CD4-positive, alpha-beta memory T cell (primary cell): ENCODE measurements around the gene PLXNA4. TPM values are rescaled to one million over a fixed set of nuclear protein-coding genes. Genes with fewer than 3 reads are reported as not detected.

Source experiments
- CTCF ChIA-PET: fragments of 350-600 bp; sonication (Branson Sonifier 250); formaldehyde crosslinking; loops from one replicate; lab custom pipeline; 2021; ENCODE audit warnings: inconsistent platforms; ENCODE audit not compliant: partially characterized antibody; lab: Charles Lee
- POLR2A ChIA-PET: fragments of 350-600 bp; sonication (Branson Sonifier 250); formaldehyde crosslinking; loops from one replicate; lab custom pipeline; 2021; ENCODE audit not compliant: partially characterized antibody; lab: Charles Lee
- DNase-seq, 5 donors: peaks; one replicate each; pipeline versions ENCODE4 v3.0.0 to v3.0.0-alpha.2; 2020 to 2022; ENCODE audit warnings: mixed read lengths in 1 of 5
- H3K27ac ChIP-seq: one replicate; pipeline ENCODE4 v1.7.0; 2013; ENCODE audit warnings: low read depth, low read length
- H3K27me3 ChIP-seq: 2 replicates; pipeline ENCODE4 v1.7.0; 2013; ENCODE audit warnings: mild to moderate bottlenecking, low read length, moderate library complexity; ENCODE audit not compliant: insufficient read depth
- H3K36me3 ChIP-seq: 2 replicates; pipeline ENCODE4 v1.7.0; 2013; ENCODE audit warnings: mild to moderate bottlenecking, low read length, moderate library complexity; ENCODE audit not compliant: insufficient read depth
- H3K4me1 ChIP-seq: 2 replicates; pipeline ENCODE4 v1.7.0; 2013; ENCODE audit warnings: mild to moderate bottlenecking, low read length, moderate library complexity; ENCODE audit not compliant: insufficient read depth
- H3K4me3 ChIP-seq, 2 donors: one replicate each; pipeline ENCODE4 v1.7.0; 2013; ENCODE audit warnings: low read length in 2 of 2, mild to moderate bottlenecking in 1 of 2
- H3K9me3 ChIP-seq, 2 donors: one replicate each; pipeline ENCODE4 v1.7.0; 2013; ENCODE audit warnings: low read length in 2 of 2, control low read depth in 1 of 2; ENCODE audit not compliant: control insufficient read depth in 1 of 2
- H3K27ac Mint-ChIP-seq, 7 donors: one replicate each; pipeline ENCODE4 v1.8.0; 2020 to 2021; ENCODE audit warnings: mixed read lengths in 7 of 7, mild to moderate bottlenecking in 6 of 7, inconsistent platforms in 3 of 7, moderate library complexity in 3 of 7
- H3K27me3 Mint-ChIP-seq, 2 donors: one replicate each; pipeline ENCODE4 v1.8.0; 2020 to 2021; ENCODE audit warnings: mixed read lengths in 2 of 2
- H3K36me3 Mint-ChIP-seq, 2 donors: one replicate each; pipeline ENCODE4 v1.8.0; 2020 to 2021; ENCODE audit warnings: mixed read lengths in 2 of 2, inconsistent platforms in 1 of 2, mild to moderate bottlenecking in 1 of 2
- H3K4me1 Mint-ChIP-seq, 4 donors: one replicate each; pipeline ENCODE4 v1.8.0; 2020 to 2021; ENCODE audit warnings: mixed read lengths in 4 of 4, mild to moderate bottlenecking in 1 of 4
- H3K4me3 Mint-ChIP-seq, 8 donors: one replicate each; pipeline ENCODE4 v1.8.0; 2020 to 2021; ENCODE audit warnings: mixed read lengths in 8 of 8, mild to moderate bottlenecking in 7 of 8, moderate library complexity in 6 of 8, inconsistent platforms in 3 of 8
- H3K9me3 Mint-ChIP-seq, 8 donors: one replicate each; pipeline ENCODE4 v1.8.0; 2020 to 2021; ENCODE audit warnings: mixed read lengths in 8 of 8, mild to moderate bottlenecking in 5 of 8, inconsistent platforms in 3 of 8, moderate library complexity in 1 of 8
- intact Hi-C: fragments of 100-400 bp; cut with micrococcal nuclease; formaldehyde crosslinking; loops from one replicate; pipeline ENCODE4 v1.15.1; 2023
- polyA plus RNA-seq, 2 donors: library from polyadenylated mRNA; unstranded; fragments of 300-500 nt; fragmentation: Illumina TruSeq; gene quantifications; one replicate each; pipeline ENCODE4 v1.2.3, GENCODE V29; 2021
- total RNA-seq, 2 experiments: library from RNA; stranded (reverse); gene quantifications; one replicate each; pipeline ENCODE4 v1.2.3, GENCODE V29; 2021

Gene PLXNA4
- total and polyA plus RNA-seq, 4 experiments from 2014 or later: 0.06 to 0.94 (median 0.58) TPM

GRCh38 chr7:132565885-132566284 is 10.4 kb downstream of the PLXNA4 start:
- H3K4me1 Mint-ChIP-seq: no peaks in the 10 kb centered on the region
- Histone ChIP-seq H3K27me3 (peaks cover 6% of the 10 kb centered on the region), H3K36me3 (no peaks in the 10 kb centered on the region), H3K4me1 (no peaks in the 10 kb centered on the region), H3K4me3 (no peak overlapping the region), H3K27ac (no peak overlapping the region), H3K9me3 (no peaks in the 10 kb centered on the region)
- H3K27me3 Mint-ChIP-seq: peaks cover 20 to 45% of the 10 kb centered on the region in 2 donors
- H3K27ac Mint-ChIP-seq: no peak overlapping the region
- H3K9me3 Mint-ChIP-seq: peaks cover 0 to 2% (median 0%) of the 10 kb centered on the region in 8 donors
- ChIA-PET POLR2A (no interaction called here), CTCF (interaction anchor here (2.1 kb wide), 1 partner anchor 13 kb away, joined by 6 read pairs; no protein-coding TSS in a partner anchor)
- H3K36me3 Mint-ChIP-seq: no peaks in the 10 kb centered on the region
- no peak overlapping the region for H3K4me3 Mint-ChIP-seq
- no peak for DNase-seq
- intact Hi-C loops: no loop called here

GRCh38 chr7:132565441-132565840 is 10.8 kb downstream of the PLXNA4 start:
- H3K4me1 Mint-ChIP-seq: no peaks in the 10 kb centered on the region
- POLR2A ChIA-PET: no interaction called here
- H3K27ac ChIP-seq: no peak overlapping the region
- peaks cover 0 to 2% (median 0%) of the 10 kb centered on the region in 8 donors for H3K9me3 Mint-ChIP-seq
- H3K9me3 ChIP-seq: no peaks in the 10 kb centered on the region
- H3K27me3 ChIP-seq: peaks cover 6% of the 10 kb centered on the region
- CTCF ChIA-PET: interaction anchor here (2.1 kb wide), 1 partner anchor 14 kb away, joined by 6 read pairs; no protein-coding TSS in a partner anchor
- H3K4me3 Mint-ChIP-seq: no peak overlapping the region
- H3K4me3 ChIP-seq: no peak overlapping the region
- intact Hi-C loops: no loop called here
- no peaks in the 10 kb centered on the region for H3K36me3 Mint-ChIP-seq
- H3K36me3 ChIP-seq: no peaks in the 10 kb centered on the region
- no peak for DNase-seq
- peaks cover 19 to 40% of the 10 kb centered on the region in 2 donors for H3K27me3 Mint-ChIP-seq
- H3K4me1 ChIP-seq: no peaks in the 10 kb centered on the region
- no peak overlapping the region for H3K27ac Mint-ChIP-seq

- intact Hi-C loops: no loop called here
- Histone ChIP-seq H3K27ac (no peak overlapping the region), H3K36me3 (no peaks in the 10 kb centered on the region), H3K9me3 (no peaks in the 10 kb centered on the region), H3K4me3 (no peak overlapping the region), H3K27me3 (peaks cover 6% of the 10 kb centered on the region), H3K4me1 (no peaks in the 10 kb centered on the region)
- ChIA-PET POLR2A (no interaction called here), CTCF (interaction anchor here (2.1 kb wide), 1 partner anchor 14 kb away, joined by 6 read pairs; no protein-coding TSS in a partner anchor)
- no peak overlapping the region for H3K27ac Mint-ChIP-seq
- no peak for DNase-seq
- H3K36me3 Mint-ChIP-seq: no peaks in the 10 kb centered on the region
- H3K4me1 Mint-ChIP-seq: no peaks in the 10 kb centered on the region
- peaks cover 19 to 36% of the 10 kb centered on the region in 2 donors for H3K27me3 Mint-ChIP-seq
- H3K4me3 Mint-ChIP-seq: no peak overlapping the region
- H3K9me3 Mint-ChIP-seq: peaks cover 0 to 2% (median 0%) of the 10 kb centered on the region in 8 donors
These were observed 11.4 kb downstream of the PLXNA4 start for GRCh38 chr7:132564849-132565248.

DNA sequence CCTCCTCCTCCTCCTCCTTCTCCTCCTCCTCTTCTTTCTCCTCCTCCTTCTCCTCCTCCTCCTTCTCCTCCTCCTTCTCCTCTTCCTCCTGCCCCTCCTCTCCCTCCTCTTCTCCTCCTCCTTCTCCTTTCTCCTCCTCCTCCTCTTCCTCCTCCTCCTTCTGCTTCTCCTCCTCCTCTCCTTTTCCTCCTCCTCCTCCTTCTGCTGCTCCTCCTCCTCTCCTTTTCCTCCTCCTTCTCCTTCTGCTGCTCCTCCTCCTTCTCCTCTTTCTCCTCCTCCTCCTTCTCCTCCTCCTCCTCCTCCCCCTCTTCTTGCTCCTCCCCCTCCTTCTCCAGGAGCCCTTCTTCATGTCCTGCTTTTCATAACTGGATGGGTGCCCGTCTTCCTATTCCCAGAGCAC is 12.2 kb downstream of the PLXNA4 start:
- Histone ChIP-seq H3K9me3 (no peaks in the 10 kb centered on the region), H3K27me3 (peaks cover 6% of the 10 kb centered on the region), H3K36me3 (no peaks in the 10 kb centered on the region), H3K27ac (no peak overlapping the region), H3K4me1 (no peaks in the 10 kb centered on the region), H3K4me3 (no peak overlapping the region)
- intact Hi-C loops: no loop called here
- Mint-ChIP-seq H3K9me3 (peaks cover 0 to 2% (median 0%) of the 10 kb centered on the region in 8 donors), H3K4me3 (no peak overlapping the region), H3K4me1 (no peaks in the 10 kb centered on the region), H3K27ac (no peak overlapping the region), H3K36me3 (no peaks in the 10 kb centered on the region), H3K27me3 (peaks cover 19 to 34% of the 10 kb centered on the region in 2 donors)
- CTCF ChIA-PET: interaction anchor here (2.1 kb wide), 1 partner anchor 15 kb away, joined by 6 read pairs; no protein-coding TSS in a partner anchor
- POLR2A ChIA-PET: no interaction called here
- DNase-seq: no peak

DNA sequence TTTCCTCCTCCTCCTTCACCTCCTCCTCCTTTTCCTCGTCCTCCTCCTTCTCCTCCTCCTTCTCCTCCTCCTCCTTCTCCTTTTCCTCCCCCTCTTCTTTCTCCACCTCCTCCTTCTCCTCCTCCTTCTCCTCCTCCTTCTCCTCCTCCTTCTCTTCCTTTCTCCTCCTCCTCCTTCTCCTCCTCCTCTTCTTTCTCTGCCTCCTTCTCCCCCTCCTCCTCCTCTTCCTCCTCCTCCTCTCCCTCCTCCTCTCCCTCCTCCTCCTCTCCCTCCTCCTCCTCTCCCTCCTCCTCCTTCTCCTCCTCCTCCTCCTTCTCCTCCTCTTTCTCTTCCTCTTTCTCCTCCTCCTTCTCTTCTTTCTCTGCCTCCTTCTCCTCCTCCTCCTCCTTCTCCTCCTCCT is 13.6 kb downstream of the PLXNA4 start:
- H3K4me1 ChIP-seq: no peaks in the 10 kb centered on the region
- H3K9me3 Mint-ChIP-seq: peaks cover 0 to 2% (median 0%) of the 10 kb centered on the region in 8 donors
- H3K4me3 Mint-ChIP-seq: no peak overlapping the region
- peaks cover 1% of the 10 kb centered on the region for H3K27me3 ChIP-seq
- intact Hi-C loops: no loop called here
- ChIA-PET CTCF (no interaction called here), POLR2A (no interaction called here)
- DNase-seq: no peak
- no peaks in the 10 kb centered on the region for H3K36me3 Mint-ChIP-seq
- no peaks in the 10 kb centered on the region for H3K9me3 ChIP-seq
- no peak overlapping the region for H3K27ac ChIP-seq
- no peaks in the 10 kb centered on the region for H3K36me3 ChIP-seq
- no peak overlapping the region for H3K27ac Mint-ChIP-seq
- H3K4me3 ChIP-seq: no peak overlapping the region
- H3K27me3 Mint-ChIP-seq: peaks cover 16 to 27% of the 10 kb centered on the region in 2 donors
- peaks cover 0 to 1% (median 0%) of the 10 kb centered on the region in 4 donors for H3K4me1 Mint-ChIP-seq

DNA sequence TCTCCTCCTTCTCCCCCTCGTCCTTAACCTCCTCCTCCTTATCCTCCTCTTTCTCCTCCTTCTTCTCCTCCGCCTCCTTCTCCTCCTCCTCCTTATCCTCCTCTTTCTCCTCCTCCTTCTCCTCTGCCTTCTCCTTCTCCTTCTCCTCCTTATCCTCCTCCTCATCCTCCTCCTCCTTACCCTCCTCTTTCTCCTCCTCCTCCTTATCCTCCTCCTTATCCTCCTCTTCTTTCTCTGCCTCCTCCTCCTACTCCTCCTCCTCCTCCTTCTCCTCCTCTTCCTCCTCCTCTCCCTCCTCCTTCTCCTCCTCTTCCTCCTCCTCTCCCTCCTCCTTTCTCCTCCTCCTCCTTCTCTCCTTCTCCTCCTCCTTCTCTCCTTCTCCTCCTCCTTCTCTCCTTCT is 14.5 kb downstream of the PLXNA4 start:
- H3K36me3 Mint-ChIP-seq: no peaks in the 10 kb centered on the region
- Histone ChIP-seq H3K27me3 (no peaks in the 10 kb centered on the region), H3K27ac (no peak overlapping the region), H3K4me3 (no peak overlapping the region), H3K4me1 (no peaks in the 10 kb centered on the region), H3K36me3 (no peaks in the 10 kb centered on the region), H3K9me3 (no peaks in the 10 kb centered on the region)
- CTCF ChIA-PET: no interaction called here
- H3K4me1 Mint-ChIP-seq: peaks cover 0 to 3% (median under 1%) of the 10 kb centered on the region in 4 donors
- intact Hi-C loops: no loop called here
- DNase-seq: no peak
- H3K9me3 Mint-ChIP-seq: peaks cover 0 to 2% (median 0%) of the 10 kb centered on the region in 8 donors
- peaks cover 15 to 21% of the 10 kb centered on the region in 2 donors for H3K27me3 Mint-ChIP-seq
- no peak overlapping the region for H3K27ac Mint-ChIP-seq
- H3K4me3 Mint-ChIP-seq: no peak overlapping the region
- POLR2A ChIA-PET: no interaction called here

- intact Hi-C loops: no loop called here
- ChIA-PET CTCF (no interaction called here), POLR2A (no interaction called here)
- H3K27ac ChIP-seq: no peak overlapping the region
- peaks cover 0 to 2% (median 0%) of the 10 kb centered on the region in 8 donors for H3K9me3 Mint-ChIP-seq
- H3K4me1 Mint-ChIP-seq: peaks cover 0 to 3% (median under 1%) of the 10 kb centered on the region in 4 donors
- peak overlapping the region in 2 of 7 donors; percentile 19 to 32 for H3K27ac Mint-ChIP-seq
- H3K27me3 Mint-ChIP-seq: peaks cover 8 to 15% of the 10 kb centered on the region in 2 donors
- no peaks in the 10 kb centered on the region for H3K9me3 ChIP-seq
- no peaks in the 10 kb centered on the region for H3K36me3 ChIP-seq
- H3K27me3 ChIP-seq: no peaks in the 10 kb centered on the region
- no peak for DNase-seq
- H3K4me3 Mint-ChIP-seq: no peak overlapping the region
- H3K4me3 ChIP-seq: no peak overlapping the region
- no peaks in the 10 kb centered on the region for H3K4me1 ChIP-seq
- no peaks in the 10 kb centered on the region for H3K36me3 Mint-ChIP-seq
These were observed 15.3 kb downstream of the PLXNA4 start for GRCh38 chr7:132560825-132561529.
